PC-9 (cell line): ENCODE measurements around the gene DNPEP. TPM values are rescaled to one million over a fixed set of nuclear protein-coding genes. Genes with fewer than 3 reads are reported as not detected.

Experiments
- BruUV-seq: library from RNA; stranded (reverse); fragments of 400-500 nt; replicated peaks from 2 replicates; lab custom pipeline; 2021; lab: Mats Ljungman, UMichigan
- CTCF ChIA-PET: fragments of 300-600 bp; sonication (Branson Sonifier 250); formaldehyde crosslinking; loops from one replicate; lab custom pipeline; 2022; ENCODE audit warnings: antibody characterized with exemption; lab: Charles Lee
- POLR2A ChIA-PET: fragments of 300-600 bp; sonication (Branson Sonifier 250); formaldehyde crosslinking; loops from one replicate; lab custom pipeline; 2022; ENCODE audit warnings: antibody characterized with exemption; ENCODE audit not compliant: unreplicated experiment; lab: Charles Lee
- DNase-seq, 2 experiments: peaks; one replicate each; pipeline versions ENCODE4 v3.0.0 to v3.0.0-alpha.2; 2015 to 2022; ENCODE audit warnings: mixed read lengths in 1 of 2
- H2AFZ ChIP-seq: fragments of 200-600 bp; sonication (generic); 2 replicates; pipeline ENCODE4 v1.8.1; 2017; ENCODE audit warnings: antibody characterized with exemption
- H3F3A ChIP-seq: fragments of 200-600 bp; sonication (generic); 2 replicates; pipeline ENCODE4 v1.8.1; 2017; ENCODE audit warnings: antibody characterized with exemption, mild to moderate bottlenecking, low read depth; ENCODE audit not compliant: insufficient read depth
- H3K27ac ChIP-seq: fragments of 200-600 bp; sonication (generic); 2 replicates; pipeline ENCODE4 v1.6.1; 2016; ENCODE audit warnings: mixed run types
- H3K27me3 ChIP-seq: fragments of 200-600 bp; sonication (generic); 2 replicates; pipeline ENCODE4 v1.6.1; 2016; ENCODE audit warnings: low read depth, mixed run types; ENCODE audit not compliant: insufficient read depth
- H3K36me3 ChIP-seq: fragments of 200-600 bp; sonication (generic); 2 replicates; pipeline ENCODE4 v1.6.1; 2016; ENCODE audit warnings: low read depth, mixed run types
- H3K4me1 ChIP-seq: fragments of 200-600 bp; sonication (generic); replicated peaks from 2 replicates; pipeline ENCODE4 v1.6.1; 2016; ENCODE audit warnings: mixed run types; ENCODE audit not compliant: insufficient read depth
- H3K4me2 ChIP-seq: fragments of 200-600 bp; sonication (generic); 2 replicates; pipeline ENCODE4 v1.6.1; 2017; ENCODE audit warnings: mixed run types
- H3K4me3 ChIP-seq: fragments of 200-600 bp; sonication (generic); 2 replicates; pipeline ENCODE4 v1.6.1; 2016; ENCODE audit warnings: mixed run types
- H3K79me2 ChIP-seq: fragments of 200-600 bp; sonication (generic); 2 replicates; pipeline ENCODE4 v1.6.1; 2017; ENCODE audit warnings: low read depth, mixed run types
- H3K9me2 ChIP-seq: fragments of 200-600 bp; sonication (generic); 2 replicates; pipeline ENCODE4 v1.8.1; 2017; ENCODE audit warnings: mild to moderate bottlenecking; ENCODE audit not compliant: insufficient read depth
- H3K9me3 ChIP-seq: fragments of 200-600 bp; sonication (generic); 2 replicates; pipeline ENCODE4 v1.8.1; 2016; ENCODE audit warnings: low read depth; ENCODE audit not compliant: insufficient read depth
- H4K20me1 ChIP-seq: fragments of 200-600 bp; sonication (generic); 2 replicates; pipeline ENCODE4 v1.8.1; 2017; ENCODE audit not compliant: insufficient read depth
- CTCF ChIP-seq: fragments of 200-600 bp; sonication (generic); conservative IDR thresholded peaks from 2 replicates; pipeline ENCODE4 v1.6.1; 2017; ENCODE audit warnings: mixed run types, antibody characterized with exemption, mild to moderate bottlenecking, moderate library complexity
- EZH2 ChIP-seq: fragments of 200-600 bp; sonication (generic); IDR thresholded peaks from 2 replicates; pipeline ENCODE4 v1.8.0; 2017; ENCODE audit warnings: antibody characterized with exemption, low read depth
- intact Hi-C: fragments of 100-400 bp; cut with micrococcal nuclease; formaldehyde crosslinking; loops from one replicate; pipeline ENCODE4 v1.10.0; 2022; ENCODE audit not compliant: unreplicated experiment
- total RNA-seq: library from RNA; stranded (reverse); gene quantifications from 2 replicates; pipeline ENCODE4 v1.2.3, GENCODE V29; 2021

DNPEP gene
- total RNA-seq, 1 experiment from 2014 or later, result 99.1 TPM

DNA sequence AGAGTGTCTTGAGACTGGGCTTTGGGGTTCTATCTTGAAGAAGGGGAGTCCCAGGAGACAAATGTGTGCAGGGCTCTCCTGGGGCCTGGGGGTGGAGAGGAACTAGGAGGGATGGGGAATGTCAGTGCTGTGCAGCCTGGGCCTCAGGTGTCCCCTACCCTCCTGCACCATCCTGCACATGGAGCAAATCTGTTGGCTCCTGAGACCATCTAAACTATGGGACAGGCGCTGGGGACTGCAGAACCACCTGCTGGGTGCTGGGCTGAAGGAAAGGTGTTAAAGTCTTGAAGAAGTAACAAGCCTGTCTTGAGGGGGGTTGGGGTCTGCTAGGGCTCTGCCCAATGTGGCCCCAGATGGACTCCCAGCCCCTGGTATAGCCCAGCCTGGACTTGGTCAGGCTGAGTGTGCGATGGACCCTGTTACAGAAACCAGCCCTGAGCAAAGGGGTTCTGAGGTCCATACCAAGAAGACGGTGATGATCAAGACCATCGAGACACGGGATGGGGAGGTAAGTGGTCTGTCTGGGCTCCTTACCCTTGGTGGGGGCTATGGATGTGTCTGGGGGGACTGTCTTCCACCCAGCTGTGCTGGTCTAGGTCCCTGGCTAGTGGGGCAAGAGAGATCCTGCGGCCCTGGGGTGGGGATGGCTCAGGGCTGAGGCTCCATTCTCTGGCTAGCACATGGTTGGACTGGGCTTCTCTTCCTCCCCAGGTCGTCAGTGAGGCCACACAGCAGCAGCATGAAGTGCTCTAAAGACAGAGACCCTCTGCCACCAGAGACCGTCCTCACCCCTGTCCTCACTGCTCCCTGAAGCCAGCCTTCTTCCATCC is 37.7 kb upstream of the DNPEP start:
- H3K4me1 ChIP-seq, result peaks cover 4% of the 10 kb centered on the region; the same call in 1 of the 2 replicates
- CTCF ChIA-PET, result no interaction called here
- no peak overlapping the region for H3K27ac ChIP-seq
- no peak overlapping the region for H3K4me3 ChIP-seq
- H3K9me3 ChIP-seq, result no peaks in the 10 kb centered on the region
- TF ChIP-seq EZH2 (no peak), CTCF (no peak)
- H2AFZ ChIP-seq, result no peak overlapping the region
- no peaks in the 10 kb centered on the region for H3K36me3 ChIP-seq
- no peak for DNase-seq
- no peaks in the 10 kb centered on the region for H4K20me1 ChIP-seq
- BruUV-seq, result no TSS peak
- no peak overlapping the region for H3K4me2 ChIP-seq
- no peaks in the 10 kb centered on the region for H3K9me2 ChIP-seq
- no peaks in the 10 kb centered on the region for H3F3A ChIP-seq
- H3K27me3 ChIP-seq, result no peaks in the 10 kb centered on the region
- POLR2A ChIA-PET, result no interaction called here
- H3K79me2 ChIP-seq, result no peaks in the 10 kb centered on the region
- intact Hi-C loops, result no loop called here

DNA sequence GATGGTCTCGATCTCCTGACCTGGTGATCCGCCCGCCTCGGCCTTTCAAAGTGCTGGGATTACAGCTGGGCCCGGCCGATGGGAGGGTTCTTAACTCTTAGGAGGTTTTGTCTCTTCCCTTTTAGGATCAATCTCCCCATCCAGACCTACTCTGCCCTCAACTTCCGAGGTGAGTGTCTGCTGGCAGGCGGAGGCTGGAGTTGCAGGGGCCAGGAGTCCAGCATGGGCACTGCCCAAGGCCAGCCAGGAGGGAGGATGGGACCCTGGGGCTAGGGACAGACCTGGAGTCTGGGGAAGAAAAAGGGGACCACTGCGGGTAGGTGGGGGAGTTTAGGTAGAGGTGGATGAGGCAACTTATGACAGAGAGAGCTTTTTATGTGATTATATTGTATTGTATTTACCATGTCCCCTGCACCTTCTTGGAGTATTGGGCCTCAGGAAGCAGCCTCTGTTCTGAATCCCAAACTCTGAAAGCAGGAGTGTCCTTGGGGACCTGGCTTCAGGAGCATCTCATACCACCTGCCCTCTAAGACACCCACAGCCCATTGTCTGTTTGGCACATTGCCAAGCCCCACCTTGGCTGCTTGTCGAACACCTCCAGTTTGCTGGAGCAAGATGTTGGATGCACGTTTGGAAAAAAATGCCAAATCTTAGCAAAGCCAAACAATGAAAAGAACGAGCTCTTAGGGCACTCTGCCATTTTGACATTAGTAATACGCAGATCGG is 36.1 kb upstream of the DNPEP start:
- H3K27ac ChIP-seq, result no peak overlapping the region
- ChIA-PET POLR2A (no interaction called here), CTCF (no interaction called here)
- H3K9me2 ChIP-seq, result no peaks in the 10 kb centered on the region
- TF ChIP-seq CTCF, result no peak
- TF ChIP-seq EZH2, result no peak
- H2AFZ ChIP-seq, result no peak overlapping the region
- no peak for DNase-seq
- intact Hi-C loops, result no loop called here
- no peaks in the 10 kb centered on the region for H3K9me3 ChIP-seq
- BruUV-seq, result no TSS peak
- no peaks in the 10 kb centered on the region for H3K79me2 ChIP-seq
- no peaks in the 10 kb centered on the region for H3F3A ChIP-seq
- no peaks in the 10 kb centered on the region for H3K36me3 ChIP-seq
- no peaks in the 10 kb centered on the region for H3K27me3 ChIP-seq
- H3K4me2 ChIP-seq, result no peak overlapping the region
- H4K20me1 ChIP-seq, result no peaks in the 10 kb centered on the region
- H3K4me3 ChIP-seq, result no peak overlapping the region
- peaks cover 4% of the 10 kb centered on the region; the same call in 1 of the 2 replicates for H3K4me1 ChIP-seq

- no TSS peak for BruUV-seq
- Histone ChIP-seq H3K4me1 (no peaks in the 10 kb centered on the region), H4K20me1 (no peaks in the 10 kb centered on the region), H3K79me2 (no peaks in the 10 kb centered on the region), H3F3A (no peaks in the 10 kb centered on the region), H3K4me3 (no peak overlapping the region), H3K9me2 (no peaks in the 10 kb centered on the region), H3K27me3 (no peaks in the 10 kb centered on the region), H3K4me2 (no peak overlapping the region), H3K9me3 (no peaks in the 10 kb centered on the region), H3K27ac (no peak overlapping the region), H2AFZ (no peak overlapping the region), H3K36me3 (no peaks in the 10 kb centered on the region)
- ChIA-PET CTCF (no interaction called here), POLR2A (interaction anchor here (0.5 kb wide), 1 partner anchor 121 kb away, joined by 3 read pairs; the partner anchor contains the start of genes CHPF and TMEM198)
- intact Hi-C loops, result no loop called here
- no peak for TF ChIP-seq CTCF
- TF ChIP-seq EZH2, result no peak
- no peak for DNase-seq
Measured at GRCh38 chr2:219422952-219423534, 35.3 kb upstream of the DNPEP start.
